Ishikawa (cell line): Measurements from ENCODE around the gene PRR14.
A peak's percentile ranks its signal among the peaks of the same experiment; 100 is the strongest.

ENCODE experiments used
- CEBPB ChIP-seq: IDR thresholded peaks from 2 replicates; pipeline ENCODE4 v1.6.1; 2012
- CREB1 ChIP-seq: IDR thresholded peaks from 2 replicates; pipeline ENCODE4 v1.6.1; 2012; ENCODE audit warnings: low read depth
- EGR1 ChIP-seq: IDR thresholded peaks from 2 replicates; pipeline ENCODE4 v1.6.1; 2012
- EP300 ChIP-seq: IDR thresholded peaks from 2 replicates; pipeline ENCODE4 v1.6.1; 2012; ENCODE audit warnings: borderline replicate concordance
- FOXM1 ChIP-seq: IDR thresholded peaks from 2 replicates; pipeline ENCODE4 v1.6.1; 2012; ENCODE audit warnings: low read depth, borderline replicate concordance
- NFIC ChIP-seq: IDR thresholded peaks from 2 replicates; pipeline ENCODE4 v1.6.1; 2012
- RAD21 ChIP-seq: IDR thresholded peaks from 2 replicates; pipeline ENCODE4 v1.6.1; 2012; ENCODE audit warnings: low read depth
- TAF1 ChIP-seq: IDR thresholded peaks from 2 replicates; pipeline ENCODE4 v1.6.1; 2012; ENCODE audit warnings: low read depth, mild to moderate bottlenecking
- TCF12 ChIP-seq: IDR thresholded peaks from 2 replicates; pipeline ENCODE4 v1.6.1; 2012; ENCODE audit warnings: low read depth
- TEAD4 ChIP-seq: IDR thresholded peaks from 2 replicates; pipeline ENCODE4 v1.6.1; 2012
- YY1 ChIP-seq: IDR thresholded peaks from 2 replicates; pipeline ENCODE4 v1.6.1; 2012; ENCODE audit warnings: low read depth
- ZBTB7A ChIP-seq: IDR thresholded peaks from 2 replicates; pipeline ENCODE4 v1.6.1; 2012; ENCODE audit warnings: low read depth
- TF ChIP-seq, protein P1 (sequence below): IDR thresholded peaks from 2 replicates; pipeline ENCODE4 v1.6.1; 2012
- TF ChIP-seq, protein P2 (sequence below): IDR thresholded peaks from 2 replicates; pipeline ENCODE4 v1.6.1; 2012; ENCODE audit warnings: low read depth, mild to moderate bottlenecking
- TF ChIP-seq, protein P3 (sequence below): IDR thresholded peaks from 2 replicates; pipeline ENCODE4 v1.6.1; 2012

The PRR14 gene

DNA sequence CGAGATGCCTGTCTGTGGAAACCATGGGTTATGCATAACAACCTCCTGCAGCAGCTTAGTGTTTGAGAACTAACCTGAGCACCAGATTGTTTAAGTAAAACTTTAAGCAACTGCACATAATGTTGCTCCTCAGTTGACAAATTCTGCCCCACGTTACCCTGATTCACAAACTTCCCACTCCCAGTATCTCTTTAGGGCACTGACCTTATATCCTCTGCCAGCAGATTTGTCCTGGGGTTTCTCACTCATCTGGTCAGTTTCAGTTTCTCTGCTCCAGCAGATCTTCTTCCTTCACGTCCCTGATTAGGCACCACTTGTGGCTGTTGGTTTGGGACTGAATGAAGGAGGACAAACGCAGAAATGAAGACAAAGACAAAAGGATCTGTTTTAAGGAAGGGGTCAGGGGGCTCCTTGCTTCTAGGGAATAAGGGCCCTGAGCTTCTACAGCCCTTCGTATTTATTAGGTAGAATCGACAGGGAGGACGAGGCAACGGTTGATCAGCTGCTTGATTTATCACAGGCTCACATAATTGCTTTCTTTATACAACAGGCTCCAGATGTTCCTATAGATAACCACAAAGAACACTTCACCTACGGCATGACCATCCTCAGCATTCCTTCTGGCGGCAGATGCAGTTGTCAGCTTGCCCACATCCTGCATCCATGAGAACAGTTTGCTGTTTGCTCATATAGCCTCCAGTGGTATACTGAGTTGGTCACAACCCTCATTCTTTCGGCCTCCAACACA lies 27.1 kb upstream of the PRR14 start:
- TF ChIP-seq CREB1: no peak
- no peak for TF ChIP-seq CEBPB
- no peak for TF ChIP-seq TAF1
- no peak for TF ChIP-seq FOXM1
- no peak for TF ChIP-seq EP300
- TF ChIP-seq TCF12: no peak
- TF ChIP-seq, protein P1, sequence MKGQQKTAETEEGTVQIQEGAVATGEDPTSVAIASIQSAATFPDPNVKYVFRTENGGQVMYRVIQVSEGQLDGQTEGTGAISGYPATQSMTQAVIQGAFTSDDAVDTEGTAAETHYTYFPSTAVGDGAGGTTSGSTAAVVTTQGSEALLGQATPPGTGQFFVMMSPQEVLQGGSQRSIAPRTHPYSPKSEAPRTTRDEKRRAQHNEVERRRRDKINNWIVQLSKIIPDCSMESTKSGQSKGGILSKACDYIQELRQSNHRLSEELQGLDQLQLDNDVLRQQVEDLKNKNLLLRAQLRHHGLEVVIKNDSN: no peak
- TF ChIP-seq, protein P2, sequence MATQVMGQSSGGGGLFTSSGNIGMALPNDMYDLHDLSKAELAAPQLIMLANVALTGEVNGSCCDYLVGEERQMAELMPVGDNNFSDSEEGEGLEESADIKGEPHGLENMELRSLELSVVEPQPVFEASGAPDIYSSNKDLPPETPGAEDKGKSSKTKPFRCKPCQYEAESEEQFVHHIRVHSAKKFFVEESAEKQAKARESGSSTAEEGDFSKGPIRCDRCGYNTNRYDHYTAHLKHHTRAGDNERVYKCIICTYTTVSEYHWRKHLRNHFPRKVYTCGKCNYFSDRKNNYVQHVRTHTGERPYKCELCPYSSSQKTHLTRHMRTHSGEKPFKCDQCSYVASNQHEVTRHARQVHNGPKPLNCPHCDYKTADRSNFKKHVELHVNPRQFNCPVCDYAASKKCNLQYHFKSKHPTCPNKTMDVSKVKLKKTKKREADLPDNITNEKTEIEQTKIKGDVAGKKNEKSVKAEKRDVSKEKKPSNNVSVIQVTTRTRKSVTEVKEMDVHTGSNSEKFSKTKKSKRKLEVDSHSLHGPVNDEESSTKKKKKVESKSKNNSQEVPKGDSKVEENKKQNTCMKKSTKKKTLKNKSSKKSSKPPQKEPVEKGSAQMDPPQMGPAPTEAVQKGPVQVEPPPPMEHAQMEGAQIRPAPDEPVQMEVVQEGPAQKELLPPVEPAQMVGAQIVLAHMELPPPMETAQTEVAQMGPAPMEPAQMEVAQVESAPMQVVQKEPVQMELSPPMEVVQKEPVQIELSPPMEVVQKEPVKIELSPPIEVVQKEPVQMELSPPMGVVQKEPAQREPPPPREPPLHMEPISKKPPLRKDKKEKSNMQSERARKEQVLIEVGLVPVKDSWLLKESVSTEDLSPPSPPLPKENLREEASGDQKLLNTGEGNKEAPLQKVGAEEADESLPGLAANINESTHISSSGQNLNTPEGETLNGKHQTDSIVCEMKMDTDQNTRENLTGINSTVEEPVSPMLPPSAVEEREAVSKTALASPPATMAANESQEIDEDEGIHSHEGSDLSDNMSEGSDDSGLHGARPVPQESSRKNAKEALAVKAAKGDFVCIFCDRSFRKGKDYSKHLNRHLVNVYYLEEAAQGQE: no peak
- no peak for TF ChIP-seq TEAD4
- TF ChIP-seq ZBTB7A: no peak
- no peak for TF ChIP-seq YY1
- no peak for TF ChIP-seq EGR1
- no peak for TF ChIP-seq RAD21
- TF ChIP-seq, protein P3, sequence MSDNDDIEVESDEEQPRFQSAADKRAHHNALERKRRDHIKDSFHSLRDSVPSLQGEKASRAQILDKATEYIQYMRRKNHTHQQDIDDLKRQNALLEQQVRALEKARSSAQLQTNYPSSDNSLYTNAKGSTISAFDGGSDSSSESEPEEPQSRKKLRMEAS: no peak
- TF ChIP-seq NFIC: no peak

DNA sequence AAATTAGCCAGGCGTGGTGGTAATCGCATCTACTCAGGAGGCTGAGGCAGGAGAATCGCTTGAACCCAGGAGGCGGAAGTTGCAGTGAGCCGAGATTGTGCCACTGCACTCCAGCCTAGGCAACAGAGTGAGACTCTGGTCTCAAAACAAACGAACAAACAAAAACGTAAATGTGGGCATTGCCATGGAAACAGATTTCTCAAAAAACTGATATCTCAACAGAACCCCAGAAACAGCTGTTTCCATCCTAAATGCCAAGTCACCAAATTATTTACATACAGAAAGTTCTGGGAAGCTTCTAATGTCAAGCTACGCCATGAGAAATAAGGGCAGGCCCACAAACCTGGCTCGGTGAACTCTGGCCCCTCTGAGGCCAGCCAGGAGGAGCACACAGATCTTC lies 24.5 kb upstream of the PRR14 start:
- TF ChIP-seq EGR1 (no peak), CREB1 (no peak), NFIC (no peak), YY1 (no peak), TEAD4 (no peak)
- TF ChIP-seq, protein P1: no peak
- TF ChIP-seq, protein P2: no peak

DNA sequence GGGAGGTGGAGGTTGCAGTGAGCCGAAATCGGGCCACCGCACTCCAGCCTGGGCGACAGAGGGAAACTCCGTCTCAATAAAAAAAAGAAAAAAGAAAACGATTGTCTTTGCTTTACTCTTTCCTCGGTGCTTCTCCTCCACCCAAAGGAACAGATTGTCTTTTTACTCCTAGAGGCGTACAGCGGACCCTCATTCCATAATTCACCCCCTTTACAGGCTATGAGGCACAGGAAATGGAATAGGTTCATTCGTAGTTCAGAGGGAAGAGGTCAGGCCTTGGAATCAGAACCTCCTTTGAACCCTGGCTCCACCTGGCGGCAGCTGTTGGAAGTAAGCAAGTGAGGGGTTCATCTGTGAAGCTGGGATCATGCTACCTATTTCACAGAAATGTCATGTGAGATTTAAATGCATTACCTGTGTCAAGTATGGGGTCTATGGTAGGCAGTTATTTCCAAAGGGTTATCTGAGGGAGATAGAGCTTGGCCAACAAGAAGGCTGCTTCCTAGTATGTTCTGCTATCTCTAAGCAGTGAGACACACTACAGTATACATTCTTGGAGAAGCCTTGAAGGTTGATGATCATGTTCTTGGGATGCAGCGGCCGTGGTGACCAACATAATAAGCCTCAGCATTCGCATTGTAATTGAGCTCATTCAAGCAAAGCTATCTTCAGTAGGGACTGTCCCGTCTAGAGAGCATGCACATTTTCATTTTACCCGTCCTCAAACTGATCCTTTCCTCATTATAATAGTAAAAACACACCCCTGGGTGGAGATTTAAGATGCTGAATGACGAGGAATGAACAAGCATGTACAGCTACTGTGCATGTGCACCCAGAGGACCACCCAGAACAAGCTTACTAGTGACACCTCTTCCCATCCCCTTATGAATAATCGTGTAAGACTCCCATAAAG lies 21.9 kb upstream of the PRR14 start:
- TF ChIP-seq EGR1: no peak
- no peak for TF ChIP-seq TAF1
- TF ChIP-seq RAD21: peak; percentile 87
- TF ChIP-seq, protein P3: no peak
- TF ChIP-seq, protein P2: no peak

DNA sequence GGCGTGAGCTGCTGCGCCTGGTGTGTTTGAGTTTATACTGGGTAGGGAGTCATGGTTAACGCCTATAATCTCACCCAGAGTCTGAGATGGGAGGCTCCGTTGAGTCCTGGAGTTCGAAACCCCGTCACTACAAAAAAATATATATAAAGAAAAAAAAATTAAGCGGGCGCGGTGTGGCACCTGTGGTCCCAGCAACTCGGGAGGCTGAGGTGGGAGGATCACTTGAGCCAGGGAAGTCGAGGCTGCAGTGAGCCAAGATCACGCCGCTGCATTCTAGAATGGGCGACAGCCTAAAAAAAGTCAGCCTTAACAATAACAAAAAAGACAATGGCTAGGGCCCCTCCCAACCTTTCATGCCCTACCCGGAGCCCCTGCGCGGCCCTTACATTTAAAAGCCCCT lies 17.2 kb upstream of the PRR14 start:
- no peak; the same call in 1 of the 2 replicates for TF ChIP-seq EP300
- no peak for TF ChIP-seq CEBPB
- TF ChIP-seq, protein P3: no peak
- TF ChIP-seq TCF12: no peak
- TF ChIP-seq YY1: no peak
- TF ChIP-seq EGR1: no peak
- TF ChIP-seq RAD21: no peak
- TF ChIP-seq TAF1: no peak
- no peak for TF ChIP-seq ZBTB7A
- no peak for TF ChIP-seq FOXM1
- TF ChIP-seq NFIC: no peak
- TF ChIP-seq, protein P2: no peak
- no peak for TF ChIP-seq CREB1
